Ishikawa (cell line): ENCODE measurements around the gene RTEL1.

ENCODE experiments used
- CREB1 ChIP-seq: IDR thresholded peaks from 2 replicates; pipeline ENCODE4 v1.6.1; 2012; ENCODE audit warnings: low read depth
- EP300 ChIP-seq: IDR thresholded peaks from 2 replicates; pipeline ENCODE4 v1.6.1; 2012; ENCODE audit warnings: borderline replicate concordance
- MAX ChIP-seq: IDR thresholded peaks from 2 replicates; pipeline ENCODE4 v1.6.1; 2012
- NFIC ChIP-seq: IDR thresholded peaks from 2 replicates; pipeline ENCODE4 v1.6.1; 2012
- RAD21 ChIP-seq: IDR thresholded peaks from 2 replicates; pipeline ENCODE4 v1.6.1; 2012; ENCODE audit warnings: low read depth
- REST ChIP-seq: IDR thresholded peaks from 2 replicates; pipeline ENCODE4 v1.6.1; 2012; ENCODE audit warnings: low read depth, mild to moderate bottlenecking
- YY1 ChIP-seq: IDR thresholded peaks from 2 replicates; pipeline ENCODE4 v1.6.1; 2012; ENCODE audit warnings: low read depth
- TF ChIP-seq, protein P1 (sequence below): IDR thresholded peaks from 2 replicates; pipeline ENCODE4 v1.6.1; 2012

DNA sequence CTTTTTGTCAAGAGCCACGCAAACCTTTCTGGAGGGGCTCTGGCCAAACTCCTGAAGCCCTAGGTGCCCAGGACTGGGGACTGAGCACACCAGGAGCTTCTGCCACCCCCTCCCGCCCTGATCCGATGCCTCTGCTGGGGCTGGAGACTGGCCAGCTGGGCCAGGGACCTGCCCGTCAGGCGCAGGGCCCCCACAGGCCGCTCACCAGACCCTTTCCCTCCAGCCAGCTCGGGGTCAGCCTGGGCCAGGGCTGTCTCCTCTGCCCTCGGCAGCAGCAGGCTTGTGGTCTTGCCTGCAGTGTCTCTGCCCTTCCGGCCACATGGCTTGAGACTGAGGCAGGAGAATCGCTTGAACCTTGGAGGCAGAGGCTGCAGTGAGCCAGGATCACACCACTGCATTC lies 14.6 kb downstream of the RTEL1 start:
- TF ChIP-seq CREB1, result no peak
- TF ChIP-seq RAD21, result no peak
- TF ChIP-seq MAX, result no peak
- TF ChIP-seq, protein P1, sequence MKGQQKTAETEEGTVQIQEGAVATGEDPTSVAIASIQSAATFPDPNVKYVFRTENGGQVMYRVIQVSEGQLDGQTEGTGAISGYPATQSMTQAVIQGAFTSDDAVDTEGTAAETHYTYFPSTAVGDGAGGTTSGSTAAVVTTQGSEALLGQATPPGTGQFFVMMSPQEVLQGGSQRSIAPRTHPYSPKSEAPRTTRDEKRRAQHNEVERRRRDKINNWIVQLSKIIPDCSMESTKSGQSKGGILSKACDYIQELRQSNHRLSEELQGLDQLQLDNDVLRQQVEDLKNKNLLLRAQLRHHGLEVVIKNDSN, result no peak
- no peak for TF ChIP-seq REST
- no peak for TF ChIP-seq NFIC
- TF ChIP-seq EP300, result no peak
- no peak for TF ChIP-seq YY1
